Fibroblast of the aortic adventitia (primary cell): Measurements from ENCODE around the gene RAP1GDS1. TPM values are rescaled to one million over a fixed set of nuclear protein-coding genes. Genes with fewer than 3 reads are reported as not detected.
A peak's percentile ranks its signal among the peaks of the same experiment; 100 is the strongest.

Source experiments
- DNase-seq: peaks from one replicate; pipeline ENCODE4 v3.0.0-alpha.2; 2010; ENCODE audit warnings: low read depth
- H3K4me3 ChIP-seq: 2 replicates; pipeline ENCODE4 v1.5.1; 2011; ENCODE audit warnings: low read depth, mild to moderate bottlenecking, control low read depth, low read length, moderate library complexity
- CTCF ChIP-seq: IDR thresholded peaks from 2 replicates; pipeline ENCODE4 v1.5.1; 2011; ENCODE audit warnings: mild to moderate bottlenecking, low read length, control low read depth, inconsistent platforms; ENCODE audit not compliant: insufficient read depth
- total RNA-seq: library from RNA; depleted of rRNA; stranded (reverse); fragments of >200 nt; gene quantifications from 2 replicates; pipeline ENCODE4 v1.2.3, GENCODE V29; 2012; ENCODE audit warnings: low replicate concordance

The RAP1GDS1 gene
- total RNA-seq, 1 donor = 62.2 TPM

DNA sequence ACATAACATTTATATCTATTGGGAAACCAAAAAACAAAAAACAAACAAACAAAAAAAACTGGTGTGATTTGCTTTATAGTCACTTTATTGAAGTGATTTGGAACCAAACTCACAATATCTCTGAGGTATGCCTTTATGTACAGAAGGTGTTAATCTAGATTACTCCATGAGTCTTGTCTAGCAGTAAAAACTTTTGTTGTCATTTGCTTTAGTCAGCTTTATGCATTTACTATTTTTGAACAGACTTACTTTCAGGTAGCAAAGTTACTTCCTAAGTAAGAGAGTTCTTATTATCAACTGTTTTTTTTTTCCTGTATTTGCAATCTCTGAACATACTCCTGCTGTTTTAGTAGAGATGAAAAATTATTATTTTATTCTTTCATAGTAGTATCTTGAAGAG lies 39.5 kb downstream of the RAP1GDS1 start:
- TF ChIP-seq CTCF = no peak
- H3K4me3 ChIP-seq = no peak overlapping the region

DNA sequence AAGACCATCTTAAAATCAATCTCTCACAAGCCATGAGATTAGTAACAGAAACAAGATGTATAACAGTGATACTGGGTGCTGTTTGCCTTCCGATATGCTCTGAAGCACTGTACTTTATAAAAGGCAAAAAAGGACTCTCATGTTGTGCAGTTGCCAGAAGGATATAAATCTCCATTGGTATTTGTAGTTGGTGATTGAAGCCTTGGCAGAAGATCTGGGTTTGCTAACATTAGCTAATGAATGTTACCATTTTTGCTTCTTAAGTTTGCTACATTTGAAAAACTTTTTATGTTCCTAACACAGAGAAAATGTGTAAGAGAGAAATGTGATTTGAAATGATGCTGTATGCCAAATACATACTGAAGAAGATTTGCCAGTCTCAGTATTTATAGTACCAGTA lies 44.4 kb downstream of the RAP1GDS1 start:
- no peak for TF ChIP-seq CTCF
- no peak for DNase-seq
- no peak overlapping the region for H3K4me3 ChIP-seq

More for the DNA sequence above, 39.5 kb downstream of the RAP1GDS1 start:
- no peak for DNase-seq

GRCh38 chr4:98310867-98311266 lies 49.7 kb downstream of the RAP1GDS1 start:
- TF ChIP-seq CTCF = no peak
- no peak overlapping the region for H3K4me3 ChIP-seq
- no peak for DNase-seq

- no peak for DNase-seq
- H3K4me3 ChIP-seq = no peak overlapping the region
- no peak for TF ChIP-seq CTCF
Measured at GRCh38 chr4:98311656-98312055, 50.5 kb downstream of the RAP1GDS1 start.

- no peak overlapping the region for H3K4me3 ChIP-seq
- no peak for TF ChIP-seq CTCF
- DNase-seq = peak; percentile 24
Measured at GRCh38 chr4:98314791-98315565, 53.8 kb downstream of the RAP1GDS1 start.

DNA sequence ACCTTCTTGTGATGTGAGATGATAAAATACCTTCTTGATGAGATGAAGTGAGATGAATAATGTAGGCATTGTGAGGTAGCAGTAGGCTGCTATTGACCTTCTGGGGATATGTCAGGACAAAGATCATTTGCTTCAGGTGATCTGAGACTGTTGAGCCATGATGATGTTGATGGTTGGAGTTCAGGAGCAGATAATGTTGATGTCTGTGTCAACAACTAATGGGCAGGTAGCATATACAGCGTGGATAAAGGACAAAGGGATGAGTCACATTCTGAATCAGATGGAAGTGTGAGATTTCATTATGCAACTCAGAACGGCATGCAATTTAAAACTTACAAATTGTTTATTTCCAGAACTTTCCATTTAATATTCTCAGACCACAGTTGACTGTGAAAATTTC lies 57.3 kb downstream of the RAP1GDS1 start:
- no peak for TF ChIP-seq CTCF
- DNase-seq = no peak
- no peak overlapping the region for H3K4me3 ChIP-seq

GRCh38 chr4:98319021-98319420 lies 57.8 kb downstream of the RAP1GDS1 start:
- TF ChIP-seq CTCF = no peak
- no peak overlapping the region for H3K4me3 ChIP-seq
- DNase-seq = no peak
